Large intestine (tissue), 3 donors: ENCODE results near the gene FAM174C. TPM values are rescaled to one million over a fixed set of nuclear protein-coding genes. Genes with fewer than 3 reads are reported as not detected.
A peak's percentile ranks its signal among the peaks of the same experiment; 100 is the strongest.

Experiments used
- DNase-seq, 2 donors: peaks; one replicate each; pipeline versions ENCODE4 v3.0.0 to v3.0.0-alpha.2; 2013
- H3K27ac ChIP-seq: one replicate; pipeline ENCODE4 v1.5.1; 2013; ENCODE audit warnings: low read length
- H3K27me3 ChIP-seq: 2 replicates; pipeline ENCODE4 v1.6.1; 2013; ENCODE audit warnings: low read length; ENCODE audit not compliant: control insufficient read depth, insufficient read depth
- H3K36me3 ChIP-seq: 2 replicates; pipeline ENCODE4 v1.6.1; 2013; ENCODE audit warnings: low read length; ENCODE audit not compliant: control insufficient read depth, insufficient read depth
- H3K4me1 ChIP-seq: one replicate; pipeline ENCODE4 v1.6.1; 2013; ENCODE audit warnings: low read length; ENCODE audit not compliant: control insufficient read depth, insufficient read depth
- H3K4me3 ChIP-seq: one replicate; pipeline ENCODE4 v1.5.1; 2013; ENCODE audit warnings: low read length
- H3K9me3 ChIP-seq: one replicate; pipeline ENCODE4 v1.6.1; 2013; ENCODE audit warnings: mild to moderate bottlenecking, low read depth, low read length, moderate library complexity; ENCODE audit not compliant: control insufficient read depth
- WGBS: methylation state at CpG from one replicate; pipeline ENCODE4 v1.1.5; 2013; ENCODE audit warnings: low lambda C conversion rate; ENCODE audit not compliant: insufficient coverage; 5-methylcytosine and 5-hydroxymethylcytosine counted together
- polyA plus RNA-seq: library from polyadenylated mRNA; unstranded; fragments of 120-200 nt; gene quantifications from one replicate; pipeline ENCODE4 v1.2.1, GENCODE V29; 2013

The FAM174C gene
- polyA plus RNA-seq, 1 donor: 37.4 TPM

- Histone ChIP-seq H3K9me3 (peaks cover 21% of the 10 kb centered on the region), H3K27ac (peak overlapping the region; percentile 98), H3K4me3 (peak overlapping the region; percentile 80), H3K4me1 (peaks cover 50% of the 10 kb centered on the region), H3K27me3 (no peaks in the 10 kb centered on the region), H3K36me3 (peaks cover 60% of the 10 kb centered on the region)
- WGBS: no CpG with 5 or more reads among the region's 43 CpGs
- DNase-seq: no peak
These were observed 772 bp downstream of the FAM174C start for GRCh38 chr19:1275976-1276627.

- Histone ChIP-seq H3K9me3 (peaks cover 21% of the 10 kb centered on the region), H3K36me3 (peaks cover 55% of the 10 kb centered on the region), H3K27ac (peak overlapping the region; percentile 98), H3K4me1 (peaks cover 45% of the 10 kb centered on the region), H3K27me3 (no peaks in the 10 kb centered on the region), H3K4me3 (peak overlapping the region; percentile 80)
- WGBS: no CpG with 5 or more reads among the region's 10 CpGs
- DNase-seq: peak in 1 of 2 donors; percentile 66
These were observed 1.3 kb downstream of the FAM174C start for GRCh38 chr19:1276628-1277022.

- Histone ChIP-seq H3K4me1 (peaks cover 42% of the 10 kb centered on the region), H3K27ac (no peak overlapping the region)
- WGBS: no CpG with 5 or more reads among the region's 15 CpGs
These were observed 1.7 kb downstream of the FAM174C start for GRCh38 chr19:1277061-1277460.

GRCh38 chr19:1278074-1278473, 2.7 kb downstream of the FAM174C start:
- H3K27me3 ChIP-seq: no peaks in the 10 kb centered on the region
- DNase-seq: no peak
- no CpG with 5 or more reads among the region's 12 CpGs for WGBS
- H3K4me3 ChIP-seq: no peak overlapping the region
- H3K36me3 ChIP-seq: peaks cover 41% of the 10 kb centered on the region
- H3K9me3 ChIP-seq: peaks cover 18% of the 10 kb centered on the region
- peaks cover 35% of the 10 kb centered on the region for H3K4me1 ChIP-seq
- no peak overlapping the region for H3K27ac ChIP-seq

More at GRCh38 chr19:1277061-1277460, 1.7 kb downstream of the FAM174C start:
- H3K4me3 ChIP-seq: no peak overlapping the region
- H3K36me3 ChIP-seq: peaks cover 51% of the 10 kb centered on the region
- no peaks in the 10 kb centered on the region for H3K27me3 ChIP-seq
- H3K9me3 ChIP-seq: peaks cover 20% of the 10 kb centered on the region
- DNase-seq: no peak

GRCh38 chr19:1278713-1279660, 3.7 kb downstream of the FAM174C start:
- peaks cover 22% of the 10 kb centered on the region for H3K9me3 ChIP-seq
- no peak for DNase-seq
- no CpG with 5 or more reads among the region's 25 CpGs for WGBS
- peaks cover 35% of the 10 kb centered on the region for H3K4me1 ChIP-seq
- H3K27me3 ChIP-seq: no peaks in the 10 kb centered on the region
- no peak overlapping the region for H3K27ac ChIP-seq
- H3K36me3 ChIP-seq: peaks cover 32% of the 10 kb centered on the region
- H3K4me3 ChIP-seq: no peak overlapping the region

GRCh38 chr19:1279782-1280341, 4.5 kb downstream of the FAM174C start:
- Histone ChIP-seq H3K36me3 (peaks cover 23% of the 10 kb centered on the region), H3K27me3 (no peaks in the 10 kb centered on the region), H3K9me3 (peaks cover 14% of the 10 kb centered on the region), H3K27ac (no peak overlapping the region), H3K4me1 (peaks cover 35% of the 10 kb centered on the region), H3K4me3 (no peak overlapping the region)
- peak; percentile 75 to 86 for DNase-seq
- WGBS: 40% methylated on average over 1 of the region's 10 CpGs

GRCh38 chr19:1280636-1281568, 5.6 kb downstream of the FAM174C start:
- H3K4me1 ChIP-seq: peaks cover 38% of the 10 kb centered on the region
- H3K4me3 ChIP-seq: no peak overlapping the region
- H3K36me3 ChIP-seq: peaks cover 20% of the 10 kb centered on the region
- DNase-seq: no peak
- no peak overlapping the region for H3K27ac ChIP-seq
- H3K9me3 ChIP-seq: peaks cover 8% of the 10 kb centered on the region
- WGBS: no CpG with 5 or more reads among the region's 53 CpGs
- peaks cover 2% of the 10 kb centered on the region for H3K27me3 ChIP-seq

- H3K9me3 ChIP-seq: peaks cover 6% of the 10 kb centered on the region
- H3K36me3 ChIP-seq: peaks cover 20% of the 10 kb centered on the region
- no peak for DNase-seq
- H3K27me3 ChIP-seq: peaks cover 6% of the 10 kb centered on the region
- no peak overlapping the region for H3K27ac ChIP-seq
- no CpG with 5 or more reads among the region's 15 CpGs for WGBS
- H3K4me3 ChIP-seq: no peak overlapping the region
- H3K4me1 ChIP-seq: peaks cover 30% of the 10 kb centered on the region
These were observed 6.4 kb downstream of the FAM174C start for GRCh38 chr19:1281569-1282287.

- Histone ChIP-seq H3K36me3 (peaks cover 20% of the 10 kb centered on the region), H3K27ac (no peak overlapping the region), H3K4me3 (no peak overlapping the region), H3K4me1 (peaks cover 26% of the 10 kb centered on the region), H3K27me3 (peaks cover 10% of the 10 kb centered on the region), H3K9me3 (peaks cover 6% of the 10 kb centered on the region)
- WGBS: no CpG with 5 or more reads among the region's 18 CpGs
- DNase-seq: no peak
These were observed 7.4 kb downstream of the FAM174C start for GRCh38 chr19:1282588-1283206.
